B cell (primary cell): ENCODE data around the gene ADIG. TPM values are rescaled to one million over a fixed set of nuclear protein-coding genes. Genes with fewer than 3 reads are reported as not detected.

Source experiments
- ATAC-seq: fragments of 200-7000 bp; cut with Tn5 transposase; one replicate; pipeline ENCODE4 v1.10.0; 2021; ENCODE audit warnings: low read depth, mild to moderate bottlenecking, moderate number of reproducible peaks, moderate library complexity
- CTCF ChIA-PET: fragments of 350-600 bp; sonication (Branson Sonifier 250); formaldehyde crosslinking; loops from one replicate; lab custom pipeline; 2021; ENCODE audit warnings: antibody characterized with exemption, inconsistent platforms; lab: Charles Lee
- POLR2A ChIA-PET: fragments of 350-600 bp; sonication (Branson Sonifier 250); formaldehyde crosslinking; loops from one replicate; lab custom pipeline; 2021; ENCODE audit warnings: antibody characterized with exemption; lab: Charles Lee
- DNase-seq: peaks from one replicate; pipeline ENCODE4 v3.0.0; 2013
- H2AFZ ChIP-seq: 2 replicates; pipeline ENCODE4 v1.6.1; 2012; ENCODE audit warnings: mild to moderate bottlenecking, low read depth, low read length; ENCODE audit not compliant: insufficient read depth, poor library complexity, severe bottlenecking
- H3K27ac ChIP-seq, 2 donors: 1 replicate in 1 of 2; 2 replicates in 1 of 2; pipeline ENCODE4 v1.5.1; 2012 to 2013; ENCODE audit warnings: low read length in 2 of 2, mild to moderate bottlenecking in 2 of 2, moderate library complexity in 1 of 2
- H3K27me3 ChIP-seq, 4 experiments: fragments of 200-600 bp in 1 of 4; sonication (generic) in 1 of 4; replicated peaks in 1 of 4; 1 replicate in 2 of 4; 2 replicates in 2 of 4; pipeline versions ENCODE4 v1.6.1 to v1.7.0; 2013 to 2016; ENCODE audit warnings: low read length in 3 of 4, mild to moderate bottlenecking in 2 of 4, mixed read lengths in 1 of 4, moderate library complexity in 1 of 4; ENCODE audit not compliant: insufficient read depth in 4 of 4, control insufficient read depth in 3 of 4; ENCODE audit errors: control extremely low read depth in 1 of 4
- H3K36me3 ChIP-seq, 2 experiments: replicated peaks in 1 of 2; 1 replicate in 1 of 2; 2 replicates in 1 of 2; pipeline versions ENCODE4 v1.6.1 to v1.7.1; 2013; ENCODE audit warnings: low read length in 1 of 2; ENCODE audit not compliant: insufficient read depth in 2 of 2, control insufficient read depth in 1 of 2; ENCODE audit errors: control extremely low read depth in 1 of 2, extremely low read depth in 1 of 2
- H3K4me1 ChIP-seq, 2 donors: fragments of 200-600 bp in 1 of 2; sonication (generic) in 1 of 2; 1 replicate in 1 of 2; 2 replicates in 1 of 2; pipeline versions ENCODE4 v1.5.1 to v1.6.1; 2013 to 2017; ENCODE audit warnings: low read length in 2 of 2; ENCODE audit not compliant: control insufficient read depth in 2 of 2, insufficient read depth in 2 of 2
- H3K4me2 ChIP-seq: replicated peaks from 2 replicates; pipeline ENCODE3; 2012; ENCODE audit warnings: mild to moderate bottlenecking, low read depth, low read length; ENCODE audit not compliant: poor library complexity, severe bottlenecking
- H3K4me3 ChIP-seq, 5 experiments: fragments of 200-600 bp in 1 of 5; sonication (generic) in 1 of 5; 1 replicate in 3 of 5; 2 replicates in 2 of 5; pipeline versions ENCODE4 v1.5.1 to v1.7.0; 2011 to 2016; ENCODE audit warnings: low read length in 4 of 5, mild to moderate bottlenecking in 4 of 5, low read depth in 2 of 5, control low read depth in 1 of 5, moderate library complexity in 1 of 5; ENCODE audit not compliant: insufficient read depth in 1 of 5; ENCODE audit errors: control extremely low read depth in 1 of 5, extremely low read depth in 1 of 5
- H3K79me2 ChIP-seq: fragments of 200-600 bp; sonication (generic); one replicate; pipeline ENCODE4 v1.6.0; 2016; ENCODE audit warnings: low read length; ENCODE audit not compliant: control insufficient read depth, insufficient read depth
- H3K9ac ChIP-seq: fragments of 200-600 bp; sonication (generic); 2 replicates; pipeline ENCODE4 v1.6.1; 2017; ENCODE audit warnings: mild to moderate bottlenecking, low read length, moderate library complexity
- H3K9me3 ChIP-seq, 3 donors: one replicate each; pipeline versions ENCODE4 v1.6.1 to v1.7.1; 2013; ENCODE audit warnings: low read length in 2 of 3; ENCODE audit not compliant: control insufficient read depth in 2 of 3, insufficient read depth in 1 of 3; ENCODE audit errors: control extremely low read depth in 1 of 3
- H4K20me1 ChIP-seq: 2 replicates; pipeline ENCODE4 v1.6.0; 2012; ENCODE audit warnings: mild to moderate bottlenecking, low read length; ENCODE audit not compliant: insufficient read depth, control insufficient read depth, poor library complexity, severe bottlenecking
- H3K27ac Mint-ChIP-seq: one replicate; pipeline ENCODE4 v1.8.0; 2021; ENCODE audit warnings: mixed read lengths
- H3K27me3 Mint-ChIP-seq: one replicate; pipeline ENCODE4 v1.8.0; 2021; ENCODE audit warnings: mixed read lengths
- H3K4me1 Mint-ChIP-seq: one replicate; pipeline ENCODE4 v1.8.0; 2021; ENCODE audit warnings: mixed read lengths
- H3K4me3 Mint-ChIP-seq: one replicate; pipeline ENCODE4 v1.8.0; 2021; ENCODE audit warnings: mixed read lengths
- H3K9me3 Mint-ChIP-seq: one replicate; pipeline ENCODE4 v1.8.0; 2022; ENCODE audit warnings: mixed read lengths; ENCODE audit not compliant: insufficient read depth
- CTCF ChIP-seq: fragments of 200-600 bp; IDR thresholded peaks from one replicate; pipeline ENCODE4 v1.8.0; 2022; ENCODE audit warnings: antibody characterized with exemption, mild to moderate bottlenecking
- EZH2 ChIP-seq: IDR thresholded peaks from 2 replicates; pipeline ENCODE4 v1.6.1; 2012; ENCODE audit warnings: borderline replicate concordance, low read depth, mild to moderate bottlenecking, moderate library complexity, low read length; ENCODE audit not compliant: insufficient read depth, poor library complexity, severe bottlenecking
- WGBS: methylation state at CpG from one replicate; pipeline ENCODE4 v1.1.5; 2013; ENCODE audit warnings: missing lambda C conversion rate; ENCODE audit not compliant: insufficient coverage; 5-methylcytosine and 5-hydroxymethylcytosine counted together
- intact Hi-C: fragments of 100-400 bp; cut with micrococcal nuclease; formaldehyde crosslinking; loops from one replicate; pipeline ENCODE4 v1.10.0; 2022
- polyA plus RNA-seq: library from polyadenylated mRNA; depleted of rRNA; stranded (reverse); fragments of >200 nt; gene quantifications from 2 replicates; pipeline ENCODE4 v1.2.3, GENCODE V29; 2012
- total RNA-seq, 2 donors: library from RNA; stranded (reverse); fragments of 120-200 nt in 1 of 2; gene quantifications; 1 replicate in 1 of 2; 2 replicates in 1 of 2; pipeline versions ENCODE4 v1.2.3 to v1.2.4, GENCODE V29; 2013 to 2022

ADIG gene
- total and polyA plus RNA-seq, 2 donors (not counting 1 experiment from before 2014, with no cell fraction given): not detected

- Histone ChIP-seq H3K27ac (no peak overlapping the region), H4K20me1 (no peaks in the 10 kb centered on the region), H3K4me2 (no peak overlapping the region), H3K79me2 (no peaks in the 10 kb centered on the region), H3K9me3 (no peaks in the 10 kb centered on the region), H3K4me3 (no peak overlapping the region), H3K36me3 (peaks cover 27 to 56% of the 10 kb centered on the region in 2 experiments), H2AFZ (no peak overlapping the region), H3K27me3 (no peaks in the 10 kb centered on the region), H3K4me1 (no peaks in the 10 kb centered on the region), H3K9ac (no peak overlapping the region)
- Mint-ChIP-seq H3K4me1 (peaks cover 2% of the 10 kb centered on the region), H3K27me3 (no peaks in the 10 kb centered on the region), H3K4me3 (no peak overlapping the region), H3K9me3 (no peaks in the 10 kb centered on the region), H3K27ac (no peak overlapping the region)
- TF ChIP-seq EZH2 (no peak), CTCF (no peak)
- no peak for DNase-seq
- ChIA-PET CTCF (no interaction called here), POLR2A (no interaction called here)
- no peak for ATAC-seq
- intact Hi-C loops: no loop called here
- WGBS: no CpG with 5 or more reads among the region's 2 CpGs
Observed at GRCh38 chr20:38545771-38546170, 35.2 kb upstream of the ADIG start.

- Histone ChIP-seq H4K20me1 (no peaks in the 10 kb centered on the region), H3K27me3 (no peaks in the 10 kb centered on the region), H3K4me1 (no peaks in the 10 kb centered on the region), H3K36me3 (peaks cover 28 to 56% of the 10 kb centered on the region in 2 experiments), H3K4me2 (no peak overlapping the region), H3K27ac (no peak overlapping the region), H3K79me2 (no peaks in the 10 kb centered on the region), H3K4me3 (no peak overlapping the region), H2AFZ (no peak overlapping the region), H3K9ac (no peak overlapping the region), H3K9me3 (no peaks in the 10 kb centered on the region)
- DNase-seq (no peak), ATAC-seq (no peak)
- Mint-ChIP-seq H3K9me3 (no peaks in the 10 kb centered on the region), H3K27me3 (no peaks in the 10 kb centered on the region), H3K4me1 (peaks cover 2% of the 10 kb centered on the region), H3K27ac (no peak overlapping the region), H3K4me3 (no peak overlapping the region)
- TF ChIP-seq EZH2: no peak
- no peak for TF ChIP-seq CTCF
- intact Hi-C loops: no loop called here
- ChIA-PET CTCF (no interaction called here), POLR2A (no interaction called here)
- WGBS: no CpG with 5 or more reads among the region's 3 CpGs
Observed at GRCh38 chr20:38547288-38548085, 33.5 kb upstream of the ADIG start.
